A549 (cell line): Measurements from ENCODE around the gene ZCCHC12. TPM values are rescaled to one million over a fixed set of nuclear protein-coding genes. Genes with fewer than 3 reads are reported as not detected.

Source experiments
- ATAC-seq, 2 experiments: fragments of 200-7000 bp in 1 of 2; fragments of >200 bp in 1 of 2; cut with Nextera tagmentation in 1 of 2; cut with Tn5 transposase in 1 of 2; 3 replicates each; pipeline versions ENCODE4 v1.8.0 to v1.9.1; 2018 to 2020; ENCODE audit warnings: mild to moderate bottlenecking in 1 of 2, moderate library complexity in 1 of 2
- CTCF ChIA-PET: fragments of 300-600 bp; sonication (Branson Sonifier 250); formaldehyde crosslinking; extraction: SDS; loops from one replicate; lab custom pipeline; 2021; ENCODE audit warnings: antibody characterized with exemption, inconsistent platforms; lab: Yijun Ruan, JAX
- POLR2A ChIA-PET: fragments of 350-600 bp; formaldehyde crosslinking; extraction: SDS; loops from one replicate; lab custom pipeline; 2021; ENCODE audit warnings: antibody characterized with exemption, inconsistent platforms; lab: Yijun Ruan, JAX
- DNase-seq, 2 experiments: peaks; one replicate each; pipeline versions ENCODE4 v3.0.0 to v3.0.0-alpha.2; 2011 to 2016; ENCODE audit warnings: low read depth in 1 of 2, low spot score in 1 of 2
- FAIRE-seq: peaks from 2 replicates; lab custom pipeline; 2011; peaks lifted over from hg19 to GRCh38; lab: Jason Lieb, UNC
- H3K27ac ChIP-seq, 2 experiments: fragments of >200 bp; sonication (Bioruptor Twin); formaldehyde crosslinking; 3 replicates each; pipeline ENCODE4 v1.5.1; 2016 to 2017
- H3K4me1 ChIP-seq: fragments of >200 bp; sonication (Bioruptor Twin); formaldehyde crosslinking; 3 replicates; pipeline ENCODE4 v1.6.1; 2016
- H3K4me2 ChIP-seq: fragments of >200 bp; sonication (Bioruptor Twin); formaldehyde crosslinking; 3 replicates; pipeline ENCODE4 v1.6.1; 2016
- H3K4me3 ChIP-seq: fragments of >200 bp; sonication (Bioruptor Twin); formaldehyde crosslinking; 3 replicates; pipeline ENCODE4 v1.5.1; 2016
- H3K9me3 ChIP-seq: fragments of >200 bp; sonication (Bioruptor Twin); formaldehyde crosslinking; 3 replicates; pipeline ENCODE4 v1.6.1; 2016
- ATOH8 ChIP-seq: fragments of 250-450 bp; sonication (Bioruptor Pico); IDR thresholded peaks from 2 replicates; pipeline ENCODE4 v1.5.0; 2020; ENCODE audit warnings: low read depth, mild to moderate bottlenecking, moderate library complexity
- BHLHE40 ChIP-seq: IDR thresholded peaks from 2 replicates; pipeline ENCODE4 v1.6.1; 2012; ENCODE audit warnings: low read depth, low read length, inconsistent platforms
- CBX8 ChIP-seq: fragments of 200-600 bp; sonication (generic); IDR thresholded peaks from 2 replicates; pipeline ENCODE4 v1.6.1; 2016
- CEBPB ChIP-seq, 2 experiments: fragments of >200 bp in 1 of 2; sonication (Bioruptor Twin) in 1 of 2; formaldehyde crosslinking in 1 of 2; IDR thresholded peaks; 2 replicates each; pipeline ENCODE4 v1.6.1; 2012 to 2016
- CHD4 ChIP-seq: fragments of 200-600 bp; sonication (generic); IDR thresholded peaks from 2 replicates; pipeline ENCODE4 v1.6.1; 2016; ENCODE audit warnings: antibody characterized with exemption, mild to moderate bottlenecking, borderline replicate concordance
- CTCF ChIP-seq: fragments of >200 bp; sonication (Bioruptor Twin); formaldehyde crosslinking; IDR thresholded peaks from 3 replicates; pipeline ENCODE4 v1.5.1; 2016
- FOXS1 ChIP-seq: fragments of 250-450 bp; sonication (Bioruptor Pico); IDR thresholded peaks from 2 replicates; pipeline ENCODE4 v1.5.0; 2020; ENCODE audit warnings: mild to moderate bottlenecking, moderate library complexity
- GATA3 ChIP-seq: IDR thresholded peaks from 2 replicates; pipeline ENCODE4 v1.6.1; 2012; ENCODE audit warnings: borderline replicate concordance
- JUN ChIP-seq, 2 experiments: fragments of >200 bp; sonication (Bioruptor Twin); formaldehyde crosslinking; IDR thresholded peaks; 2 replicates in 1 of 2; 3 replicates in 1 of 2; pipeline ENCODE4 v1.6.1; 2016 to 2017
- MAFK ChIP-seq: fragments of 450-650 bp; IDR thresholded peaks from 2 replicates; pipeline ENCODE4 v1.6.1; 2014; ENCODE audit not compliant: partially characterized antibody
- NPAS2 ChIP-seq: fragments of 250-450 bp; sonication (Bioruptor Pico); IDR thresholded peaks from 2 replicates; pipeline ENCODE4 v1.8.0; 2022; ENCODE audit warnings: mild to moderate bottlenecking, moderate library complexity, borderline replicate concordance
- NR3C1 ChIP-seq: fragments of >200 bp; sonication (Bioruptor Twin); formaldehyde crosslinking; IDR thresholded peaks from 3 replicates; pipeline ENCODE4 v1.6.1; 2017
- PHF8 ChIP-seq: fragments of 200-600 bp; sonication (generic); IDR thresholded peaks from 2 replicates; pipeline ENCODE4 v1.6.1; 2016; ENCODE audit warnings: low read depth, mild to moderate bottlenecking, antibody characterized with exemption, moderate library complexity, borderline replicate concordance
- POLR2A ChIP-seq: IDR thresholded peaks from 2 replicates; pipeline ENCODE4 v1.6.1; 2012; ENCODE audit warnings: mild to moderate bottlenecking, low read length
- RAD21 ChIP-seq, 2 experiments: fragments of >200 bp in 1 of 2; sonication (Bioruptor Twin) in 1 of 2; formaldehyde crosslinking in 1 of 2; IDR thresholded peaks in 1 of 2; conservative IDR thresholded peaks in 1 of 2; 2 replicates in 1 of 2; 3 replicates in 1 of 2; pipeline ENCODE4 v1.6.1; 2012 to 2018; ENCODE audit warnings: inconsistent platforms in 1 of 2
- RARB ChIP-seq: fragments of 250-450 bp; sonication (Bioruptor Pico); IDR thresholded peaks from 2 replicates; pipeline ENCODE4 v1.8.0; 2021; ENCODE audit warnings: mild to moderate bottlenecking, moderate library complexity
- RFX5 ChIP-seq: fragments of 450-650 bp; IDR thresholded peaks from 2 replicates; pipeline ENCODE4 v1.7.1; 2014; ENCODE audit warnings: antibody characterized with exemption, mild to moderate bottlenecking, moderate library complexity
- SMC3 ChIP-seq: fragments of >200 bp; sonication (Bioruptor Twin); formaldehyde crosslinking; IDR thresholded peaks from 3 replicates; pipeline ENCODE4 v1.6.1; 2018; ENCODE audit warnings: inconsistent platforms
- TFCP2L1 ChIP-seq: fragments of 250-450 bp; sonication (Bioruptor Pico); IDR thresholded peaks from 2 replicates; pipeline ENCODE4 v1.5.0; 2021; ENCODE audit warnings: mild to moderate bottlenecking
- TP53 ChIP-seq: fragments of 250-450 bp; sonication (Bioruptor Pico); IDR thresholded peaks from 2 replicates; pipeline ENCODE4 v1.5.0; 2021; ENCODE audit warnings: mild to moderate bottlenecking, moderate library complexity
- ZFP36 ChIP-seq: fragments of 450-650 bp; IDR thresholded peaks from 2 replicates; pipeline ENCODE4 v1.6.1; 2014; ENCODE audit warnings: borderline replicate concordance; ENCODE audit not compliant: partially characterized antibody
- ZNF302 ChIP-seq: fragments of 250-450 bp; sonication (Bioruptor Pico); IDR thresholded peaks from 2 replicates; pipeline ENCODE4 v1.9.0; 2021; ENCODE audit warnings: inconsistent platforms, mild to moderate bottlenecking, moderate library complexity
- WGBS: methylation state at CpG from one replicate; pipeline ENCODE4 v1.1.6; 2017; ENCODE audit errors: missing lambda C conversion rate; 5-methylcytosine and 5-hydroxymethylcytosine counted together
- polyA plus RNA-seq, 4 experiments: library from polyadenylated mRNA; depleted of rRNA in 3 of 4; stranded (reverse); fragments of >200 nt; fragmentation: RNase III in 1 of 4; extraction: RNeasy Plus Mini Kit Qiagen cat#74134 plus additional on column Dnase treatment in 1 of 4; gene quantifications; 2 replicates in 3 of 4; 3 replicates in 1 of 4; pipeline ENCODE4 v1.2.3, GENCODE V29; 2011 to 2017
- TF ChIP-seq, protein P1 (sequence below): fragments of >200 bp; sonication (Bioruptor Twin); formaldehyde crosslinking; IDR thresholded peaks from 3 replicates; pipeline ENCODE4 v1.6.1; 2016
- TF ChIP-seq, protein P2 (sequence below): IDR thresholded peaks from 2 replicates; pipeline ENCODE4 v1.6.1; 2012; ENCODE audit warnings: low read depth, borderline replicate concordance
- TF ChIP-seq, protein P3 (sequence below): IDR thresholded peaks from 2 replicates; pipeline ENCODE4 v1.6.1; 2012
- TF ChIP-seq, protein P4 (sequence below): fragments of 450-650 bp; IDR thresholded peaks from 2 replicates; pipeline ENCODE4 v1.6.1; 2014; ENCODE audit warnings: antibody characterized with exemption

The ZCCHC12 gene
- polyA plus RNA-seq, 2 of the 4 experiments (the other 2 are of a cell fraction), result 0.04 to 0.13 TPM

GRCh38 chrX:118824173-118824730 is 628 bp downstream of the ZCCHC12 start (continued):
- TF ChIP-seq TP53 (CRISPR knock-in tag) (no peak), CBX8 (no peak), JUN (IDR thresholded peaks at IDR 0.05) (no peak), ZNF302 (CRISPR knock-in tag) (no peak), FOXS1 (CRISPR knock-in tag) (no peak)

- H3K4me2 ChIP-seq, result no peak overlapping the region
- no peak for ATAC-seq
- FAIRE-seq, result no peak
- H3K4me1 ChIP-seq, result no peaks in the 10 kb centered on the region
- no peak overlapping the region for H3K4me3 ChIP-seq
- H3K27ac ChIP-seq, result no peak overlapping the region
- H3K9me3 ChIP-seq, result no peaks in the 10 kb centered on the region
- ChIA-PET POLR2A (no interaction called here), CTCF (interaction anchor here (0.8 to 3.4 kb wide), 5 partner anchors 11 to 268 kb away, joined by 3 to 14 read pairs (median 7); no protein-coding TSS in a partner anchor)
- TF ChIP-seq BHLHE40 (no peak), NR3C1 (no peak), CEBPB (IDR thresholded peaks at IDR 0.05) (no peak), JUN (IDR thresholded peaks at IDR 0.05) (no peak), ATOH8 (CRISPR knock-in tag) (no peak), ZFP36 (no peak), GATA3 (no peak), TFCP2L1 (CRISPR knock-in tag) (no peak), RFX5 (no peak)
- TF ChIP-seq, protein P1, sequence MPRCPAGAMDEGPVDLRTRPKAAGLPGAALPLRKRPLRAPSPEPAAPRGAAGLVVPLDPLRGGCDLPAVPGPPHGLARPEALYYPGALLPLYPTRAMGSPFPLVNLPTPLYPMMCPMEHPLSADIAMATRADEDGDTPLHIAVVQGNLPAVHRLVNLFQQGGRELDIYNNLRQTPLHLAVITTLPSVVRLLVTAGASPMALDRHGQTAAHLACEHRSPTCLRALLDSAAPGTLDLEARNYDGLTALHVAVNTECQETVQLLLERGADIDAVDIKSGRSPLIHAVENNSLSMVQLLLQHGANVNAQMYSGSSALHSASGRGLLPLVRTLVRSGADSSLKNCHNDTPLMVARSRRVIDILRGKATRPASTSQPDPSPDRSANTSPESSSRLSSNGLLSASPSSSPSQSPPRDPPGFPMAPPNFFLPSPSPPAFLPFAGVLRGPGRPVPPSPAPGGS, result no peak
- 73% methylated on average over 16 of the region's 16 CpGs for WGBS
- no peak for DNase-seq
Measured at GRCh38 chrX:118825227-118825626, 1.6 kb downstream of the ZCCHC12 start.

- no peak for FAIRE-seq
- 31% methylated on average over 8 of the region's 50 CpGs for WGBS
- H3K4me2 ChIP-seq, result peak overlapping the region; percentile 95
- no peaks in the 10 kb centered on the region for H3K9me3 ChIP-seq
- peak overlapping the region; percentile 89 to 90 for H3K27ac ChIP-seq
- TF ChIP-seq TFCP2L1 (CRISPR knock-in tag), result no peak
- peak; percentile 97 for TF ChIP-seq NPAS2 (CRISPR knock-in tag)
- TF ChIP-seq, protein P2, sequence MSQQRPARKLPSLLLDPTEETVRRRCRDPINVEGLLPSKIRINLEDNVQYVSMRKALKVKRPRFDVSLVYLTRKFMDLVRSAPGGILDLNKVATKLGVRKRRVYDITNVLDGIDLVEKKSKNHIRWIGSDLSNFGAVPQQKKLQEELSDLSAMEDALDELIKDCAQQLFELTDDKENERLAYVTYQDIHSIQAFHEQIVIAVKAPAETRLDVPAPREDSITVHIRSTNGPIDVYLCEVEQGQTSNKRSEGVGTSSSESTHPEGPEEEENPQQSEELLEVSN, result peak; percentile 34; the same call in 1 of the 2 replicates
- TF ChIP-seq, protein P3, sequence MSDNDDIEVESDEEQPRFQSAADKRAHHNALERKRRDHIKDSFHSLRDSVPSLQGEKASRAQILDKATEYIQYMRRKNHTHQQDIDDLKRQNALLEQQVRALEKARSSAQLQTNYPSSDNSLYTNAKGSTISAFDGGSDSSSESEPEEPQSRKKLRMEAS, result peak; percentile 91
- TF ChIP-seq, protein P4, sequence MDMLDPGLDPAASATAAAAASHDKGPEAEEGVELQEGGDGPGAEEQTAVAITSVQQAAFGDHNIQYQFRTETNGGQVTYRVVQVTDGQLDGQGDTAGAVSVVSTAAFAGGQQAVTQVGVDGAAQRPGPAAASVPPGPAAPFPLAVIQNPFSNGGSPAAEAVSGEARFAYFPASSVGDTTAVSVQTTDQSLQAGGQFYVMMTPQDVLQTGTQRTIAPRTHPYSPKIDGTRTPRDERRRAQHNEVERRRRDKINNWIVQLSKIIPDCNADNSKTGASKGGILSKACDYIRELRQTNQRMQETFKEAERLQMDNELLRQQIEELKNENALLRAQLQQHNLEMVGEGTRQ, result peak; percentile 95
- 0 out of 2 replicates have a peak, but pooled peaks have one; percentile 43 for TF ChIP-seq PHF8
- TF ChIP-seq JUN (IDR thresholded peaks at IDR 0.05), result peak in 1 of 2 experiments; percentile 44; a peak in 1 of 5 replicates
- TF ChIP-seq RAD21 (conservative IDR thresholded peaks at IDR 0.05 in 1 of 2, IDR thresholded peaks at IDR 0.05 in 1 of 2), result peak; percentile 32 to 58; a peak in 3 of 5 replicates
- TF ChIP-seq SMC3, result peak; percentile 67
- peak; percentile 39 for TF ChIP-seq POLR2A
- TF ChIP-seq MAFK, result no peak
- TF ChIP-seq CHD4, result no peak
- peak; percentile 70 for TF ChIP-seq CTCF
- TF ChIP-seq RARB, result no peak
- TF ChIP-seq, all 56 proteins: peak for 10
- DNase-seq (peak; percentile 74 to 80), ATAC-seq (peak; percentile 97 to 99)
- ChIA-PET CTCF (interaction anchor here (0.6 to 1.9 kb wide), 37 partner anchors 8 to 976 kb away, joined by 3 to 30 read pairs (median 4); partner anchors contain the start of gene ZCCHC12), POLR2A (no interaction called here)
- Histone ChIP-seq H3K4me3 (peak overlapping the region; percentile 68), H3K4me1 (0 out of 3 replicates have a peak, but pooled peaks cover 5% of the 10 kb centered on the region)
Measured at GRCh38 chrX:118839334-118839958, 15.8 kb downstream of the ZCCHC12 start.
